22Rv1 (cell line): Measurements from ENCODE around the gene YJU2.

Source experiments
- ZFX ChIP-seq: fragments of 450-650 bp; IDR thresholded peaks from 2 replicates; pipeline ENCODE4 v1.6.1; 2017; ENCODE audit warnings: antibody characterized with exemption, borderline replicate concordance
- TF ChIP-seq, protein P1 (sequence below): fragments of 450-650 bp; IDR thresholded peaks from 2 replicates; pipeline ENCODE4 v1.5.1; 2017; ENCODE audit warnings: mild to moderate bottlenecking

DNA sequence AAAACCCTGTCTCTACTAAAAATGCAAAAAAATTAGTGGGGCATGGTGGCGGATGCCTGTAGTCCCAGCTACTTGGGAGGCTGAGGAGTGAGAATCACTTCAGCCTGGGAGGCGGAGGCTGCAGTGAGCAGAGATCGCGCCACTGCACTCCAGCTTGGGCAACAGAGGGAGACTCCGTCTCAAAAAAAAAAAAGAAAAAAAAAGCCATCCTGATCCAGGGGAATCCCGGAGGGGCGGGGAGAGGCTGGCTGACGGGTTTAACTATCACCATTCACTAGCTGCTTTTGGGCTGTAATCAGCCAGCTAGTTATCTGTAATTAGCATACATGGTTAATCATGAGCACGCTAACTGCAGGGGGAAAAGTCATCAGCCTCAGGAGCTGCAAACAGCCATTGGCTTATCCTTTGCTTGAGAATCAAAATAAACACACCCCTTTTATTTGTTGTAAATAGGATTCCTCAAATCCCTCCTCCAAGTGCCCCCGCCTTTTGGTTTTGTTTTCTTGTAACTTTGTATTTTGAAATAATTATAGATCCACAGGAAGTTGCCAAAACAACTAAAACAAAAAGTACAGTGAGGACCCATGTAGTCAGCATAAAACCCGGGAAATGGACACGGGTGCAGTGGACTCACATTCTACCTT lies 67.1 kb downstream of the YJU2 start:
- TF ChIP-seq, protein P1, sequence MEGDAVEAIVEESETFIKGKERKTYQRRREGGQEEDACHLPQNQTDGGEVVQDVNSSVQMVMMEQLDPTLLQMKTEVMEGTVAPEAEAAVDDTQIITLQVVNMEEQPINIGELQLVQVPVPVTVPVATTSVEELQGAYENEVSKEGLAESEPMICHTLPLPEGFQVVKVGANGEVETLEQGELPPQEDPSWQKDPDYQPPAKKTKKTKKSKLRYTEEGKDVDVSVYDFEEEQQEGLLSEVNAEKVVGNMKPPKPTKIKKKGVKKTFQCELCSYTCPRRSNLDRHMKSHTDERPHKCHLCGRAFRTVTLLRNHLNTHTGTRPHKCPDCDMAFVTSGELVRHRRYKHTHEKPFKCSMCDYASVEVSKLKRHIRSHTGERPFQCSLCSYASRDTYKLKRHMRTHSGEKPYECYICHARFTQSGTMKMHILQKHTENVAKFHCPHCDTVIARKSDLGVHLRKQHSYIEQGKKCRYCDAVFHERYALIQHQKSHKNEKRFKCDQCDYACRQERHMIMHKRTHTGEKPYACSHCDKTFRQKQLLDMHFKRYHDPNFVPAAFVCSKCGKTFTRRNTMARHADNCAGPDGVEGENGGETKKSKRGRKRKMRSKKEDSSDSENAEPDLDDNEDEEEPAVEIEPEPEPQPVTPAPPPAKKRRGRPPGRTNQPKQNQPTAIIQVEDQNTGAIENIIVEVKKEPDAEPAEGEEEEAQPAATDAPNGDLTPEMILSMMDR = no peak
- no peak for TF ChIP-seq ZFX
